Neutrophil (primary cell): ENCODE results near the gene GOLGA1.

Experiments used
- H3K27ac ChIP-seq: fragments of 200-600 bp; sonication (generic); 2 replicates; pipeline ENCODE4 v1.5.1; 2016; ENCODE audit warnings: mild to moderate bottlenecking, moderate library complexity
- H3K27me3 ChIP-seq: fragments of 200-600 bp; sonication (generic); 2 replicates; pipeline ENCODE4 v1.6.0; 2016; ENCODE audit warnings: mild to moderate bottlenecking
- H3K36me3 ChIP-seq: fragments of 200-600 bp; sonication (generic); 2 replicates; pipeline ENCODE4 v1.5.1; 2017
- H3K4me1 ChIP-seq, 2 experiments: fragments of 200-600 bp in 1 of 2; sonication (generic) in 1 of 2; 1 replicate in 1 of 2; 2 replicates in 1 of 2; pipeline versions ENCODE4 v1.5.1 to v1.6.1; 2013 to 2016; ENCODE audit warnings: low read depth in 1 of 2, low read length in 1 of 2, mild to moderate bottlenecking in 1 of 2, moderate library complexity in 1 of 2; ENCODE audit not compliant: control insufficient read depth in 1 of 2, insufficient read depth in 1 of 2
- H3K4me3 ChIP-seq, 2 experiments: fragments of 200-600 bp in 1 of 2; sonication (generic) in 1 of 2; 1 replicate in 1 of 2; 2 replicates in 1 of 2; pipeline ENCODE4 v1.5.1; 2013 to 2016; ENCODE audit warnings: low read depth in 1 of 2, low read length in 1 of 2, mild to moderate bottlenecking in 1 of 2, moderate library complexity in 1 of 2
- H3K9me3 ChIP-seq: fragments of 200-600 bp; sonication (generic); 2 replicates; pipeline ENCODE4 v1.5.1; 2016
- TF ChIP-seq, protein P1 (sequence below): fragments of 200-600 bp; sonication (generic); IDR thresholded peaks from 2 replicates; pipeline ENCODE4 v1.5.1; 2016; ENCODE audit warnings: antibody characterized with exemption

GOLGA1 gene

DNA sequence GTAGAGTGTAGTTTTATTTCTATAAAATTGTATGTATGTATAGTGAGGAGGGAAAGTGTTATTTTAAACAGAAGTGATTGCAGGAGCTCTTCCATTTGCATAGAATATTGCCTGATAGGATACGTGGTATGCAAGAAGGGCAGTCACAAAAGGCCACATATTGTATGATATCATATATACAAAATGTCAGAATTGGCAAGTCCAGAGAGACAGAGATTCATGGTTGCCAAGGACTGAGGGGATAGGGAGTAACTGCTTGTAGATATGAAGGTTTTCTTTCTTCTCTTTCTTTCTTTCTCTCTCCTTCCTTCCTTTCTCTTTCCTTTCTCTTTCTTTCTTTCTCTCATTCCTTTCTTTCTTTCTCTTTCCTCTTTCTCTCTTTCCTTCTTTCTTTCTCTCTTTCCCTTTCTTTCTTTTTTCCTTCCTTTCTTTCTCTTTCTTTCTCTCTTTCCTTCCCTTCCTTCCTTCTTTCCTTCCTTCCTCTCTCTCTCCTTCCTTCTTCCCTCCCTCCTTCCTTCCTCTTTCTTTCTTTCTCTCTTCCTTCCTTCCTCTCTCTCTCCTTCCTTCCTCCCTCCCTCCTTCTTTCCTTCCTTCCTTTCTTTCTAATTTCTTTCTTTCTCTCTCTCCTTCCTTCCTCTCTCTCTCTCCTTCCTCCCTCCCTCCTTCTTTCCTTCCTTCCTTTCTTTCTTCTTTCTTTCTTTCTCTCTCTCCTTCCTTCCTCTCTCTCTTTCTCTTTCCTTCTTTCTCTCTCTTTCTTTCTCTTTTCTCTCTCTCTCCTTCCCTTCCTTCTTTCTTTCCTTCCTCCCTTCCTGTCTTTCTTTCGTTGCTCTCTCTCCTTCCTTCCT, 112.2 kb downstream of the GOLGA1 start:
- no peaks in the 10 kb centered on the region for H3K27me3 ChIP-seq
- no peak overlapping the region for H3K4me3 ChIP-seq
- no peaks in the 10 kb centered on the region for H3K36me3 ChIP-seq
- H3K9me3 ChIP-seq: no peaks in the 10 kb centered on the region
- no peak overlapping the region for H3K27ac ChIP-seq
- H3K4me1 ChIP-seq: peaks cover 0 to 4% of the 10 kb centered on the region in 2 experiments
- TF ChIP-seq, protein P1, sequence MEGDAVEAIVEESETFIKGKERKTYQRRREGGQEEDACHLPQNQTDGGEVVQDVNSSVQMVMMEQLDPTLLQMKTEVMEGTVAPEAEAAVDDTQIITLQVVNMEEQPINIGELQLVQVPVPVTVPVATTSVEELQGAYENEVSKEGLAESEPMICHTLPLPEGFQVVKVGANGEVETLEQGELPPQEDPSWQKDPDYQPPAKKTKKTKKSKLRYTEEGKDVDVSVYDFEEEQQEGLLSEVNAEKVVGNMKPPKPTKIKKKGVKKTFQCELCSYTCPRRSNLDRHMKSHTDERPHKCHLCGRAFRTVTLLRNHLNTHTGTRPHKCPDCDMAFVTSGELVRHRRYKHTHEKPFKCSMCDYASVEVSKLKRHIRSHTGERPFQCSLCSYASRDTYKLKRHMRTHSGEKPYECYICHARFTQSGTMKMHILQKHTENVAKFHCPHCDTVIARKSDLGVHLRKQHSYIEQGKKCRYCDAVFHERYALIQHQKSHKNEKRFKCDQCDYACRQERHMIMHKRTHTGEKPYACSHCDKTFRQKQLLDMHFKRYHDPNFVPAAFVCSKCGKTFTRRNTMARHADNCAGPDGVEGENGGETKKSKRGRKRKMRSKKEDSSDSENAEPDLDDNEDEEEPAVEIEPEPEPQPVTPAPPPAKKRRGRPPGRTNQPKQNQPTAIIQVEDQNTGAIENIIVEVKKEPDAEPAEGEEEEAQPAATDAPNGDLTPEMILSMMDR: no peak
